Parathyroid adenoma (tissue), 2 donors: ENCODE results near the gene NTSR1.

Experiments
- H2AFZ ChIP-seq: fragments of 300-600 bp; sonication (generic); one replicate; pipeline ENCODE4 v1.7.0; 2017; ENCODE audit warnings: antibody characterized with exemption, mild to moderate bottlenecking
- H3K27ac ChIP-seq: fragments of 300-600 bp; sonication (generic); one replicate; pipeline ENCODE4 v1.7.0; 2017
- H3K27me3 ChIP-seq: fragments of 300-600 bp; sonication (generic); one replicate; pipeline ENCODE4 v1.7.0; 2017; ENCODE audit warnings: low read length; ENCODE audit not compliant: control insufficient read depth, insufficient read depth
- H3K36me3 ChIP-seq: fragments of 300-600 bp; sonication (generic); one replicate; pipeline ENCODE4 v1.7.0; 2017; ENCODE audit warnings: low read length; ENCODE audit not compliant: control insufficient read depth, insufficient read depth
- H3K4me1 ChIP-seq: fragments of 300-600 bp; sonication (generic); one replicate; pipeline ENCODE4 v1.7.0; 2017; ENCODE audit warnings: control low read depth
- H3K4me2 ChIP-seq: fragments of 300-600 bp; sonication (generic); one replicate; pipeline ENCODE4 v1.7.0; 2017; ENCODE audit warnings: low read length
- H3K4me3 ChIP-seq: fragments of 300-600 bp; sonication (generic); one replicate; pipeline ENCODE4 v1.7.0; 2017; ENCODE audit warnings: low read depth, low read length
- H3K79me2 ChIP-seq: fragments of 300-600 bp; sonication (generic); one replicate; pipeline ENCODE4 v1.7.0; 2017; ENCODE audit warnings: control low read depth
- H3K9ac ChIP-seq: fragments of 300-600 bp; sonication (generic); one replicate; pipeline ENCODE4 v1.7.0; 2017; ENCODE audit warnings: mild to moderate bottlenecking
- H3K9me3 ChIP-seq: fragments of 300-600 bp; sonication (generic); one replicate; pipeline ENCODE4 v1.7.0; 2017; ENCODE audit warnings: low read length; ENCODE audit not compliant: control insufficient read depth
- CTCF ChIP-seq: fragments of 300-600 bp; sonication (generic); IDR thresholded peaks from one replicate; pipeline ENCODE4 v1.7.0; 2017; ENCODE audit warnings: antibody characterized with exemption, mild to moderate bottlenecking
- donor health status: primary hyperparathyroidism.

Gene NTSR1

GRCh38 chr20:62725596-62726268, 17.1 kb downstream of the NTSR1 start:
- no peaks in the 10 kb centered on the region for H3K4me1 ChIP-seq
- no peak overlapping the region for H2AFZ ChIP-seq
- H3K27ac ChIP-seq = no peak overlapping the region
- TF ChIP-seq CTCF = no peak
- H3K79me2 ChIP-seq = no peaks in the 10 kb centered on the region
- no peaks in the 10 kb centered on the region for H3K27me3 ChIP-seq
- H3K4me2 ChIP-seq = no peak overlapping the region
- H3K36me3 ChIP-seq = no peaks in the 10 kb centered on the region
- no peaks in the 10 kb centered on the region for H3K9me3 ChIP-seq
- no peak overlapping the region for H3K4me3 ChIP-seq
- no peak overlapping the region for H3K9ac ChIP-seq

- no peak overlapping the region for H3K4me2 ChIP-seq
- H2AFZ ChIP-seq = no peak overlapping the region
- no peak overlapping the region for H3K27ac ChIP-seq
- H3K9me3 ChIP-seq = no peaks in the 10 kb centered on the region
- H3K36me3 ChIP-seq = no peaks in the 10 kb centered on the region
- H3K9ac ChIP-seq = no peak overlapping the region
- no peaks in the 10 kb centered on the region for H3K79me2 ChIP-seq
- no peaks in the 10 kb centered on the region for H3K27me3 ChIP-seq
- H3K4me3 ChIP-seq = no peak overlapping the region
- TF ChIP-seq CTCF = no peak
- H3K4me1 ChIP-seq = no peaks in the 10 kb centered on the region
Observed at GRCh38 chr20:62726276-62726675, 17.6 kb downstream of the NTSR1 start.

GRCh38 chr20:62726716-62727583, 18.3 kb downstream of the NTSR1 start:
- Histone ChIP-seq H3K4me1 (no peaks in the 10 kb centered on the region), H3K4me3 (no peak overlapping the region), H2AFZ (no peak overlapping the region), H3K36me3 (no peaks in the 10 kb centered on the region), H3K9ac (no peak overlapping the region), H3K9me3 (no peaks in the 10 kb centered on the region), H3K27ac (no peak overlapping the region), H3K27me3 (no peaks in the 10 kb centered on the region), H3K4me2 (no peak overlapping the region), H3K79me2 (no peaks in the 10 kb centered on the region)
- TF ChIP-seq CTCF = no peak

GRCh38 chr20:62727584-62728027, 19.0 kb downstream of the NTSR1 start:
- no peaks in the 10 kb centered on the region for H3K9me3 ChIP-seq
- H3K27me3 ChIP-seq = no peaks in the 10 kb centered on the region
- TF ChIP-seq CTCF = no peak
- no peak overlapping the region for H3K4me2 ChIP-seq
- no peak overlapping the region for H3K27ac ChIP-seq
- no peak overlapping the region for H2AFZ ChIP-seq
- no peaks in the 10 kb centered on the region for H3K79me2 ChIP-seq
- no peak overlapping the region for H3K9ac ChIP-seq
- no peaks in the 10 kb centered on the region for H3K4me1 ChIP-seq
- H3K4me3 ChIP-seq = no peak overlapping the region
- no peaks in the 10 kb centered on the region for H3K36me3 ChIP-seq
